NT2/D1 (cell line): Measurements from ENCODE around the gene CD248.

Source experiments
- SUZ12 ChIP-seq: IDR thresholded peaks from 2 replicates; pipeline ENCODE4 v1.6.1; 2011; ENCODE audit not compliant: insufficient read length, insufficient read depth; ENCODE audit errors: extremely low read depth
- YY1 ChIP-seq: IDR thresholded peaks from 2 replicates; pipeline ENCODE4 v1.6.1; 2011; ENCODE audit not compliant: insufficient read length, insufficient read depth
- ZNF274 ChIP-seq: IDR thresholded peaks from 2 replicates; pipeline ENCODE4 v1.6.1; 2011; ENCODE audit warnings: mild to moderate bottlenecking, low read depth, low read length

DNA sequence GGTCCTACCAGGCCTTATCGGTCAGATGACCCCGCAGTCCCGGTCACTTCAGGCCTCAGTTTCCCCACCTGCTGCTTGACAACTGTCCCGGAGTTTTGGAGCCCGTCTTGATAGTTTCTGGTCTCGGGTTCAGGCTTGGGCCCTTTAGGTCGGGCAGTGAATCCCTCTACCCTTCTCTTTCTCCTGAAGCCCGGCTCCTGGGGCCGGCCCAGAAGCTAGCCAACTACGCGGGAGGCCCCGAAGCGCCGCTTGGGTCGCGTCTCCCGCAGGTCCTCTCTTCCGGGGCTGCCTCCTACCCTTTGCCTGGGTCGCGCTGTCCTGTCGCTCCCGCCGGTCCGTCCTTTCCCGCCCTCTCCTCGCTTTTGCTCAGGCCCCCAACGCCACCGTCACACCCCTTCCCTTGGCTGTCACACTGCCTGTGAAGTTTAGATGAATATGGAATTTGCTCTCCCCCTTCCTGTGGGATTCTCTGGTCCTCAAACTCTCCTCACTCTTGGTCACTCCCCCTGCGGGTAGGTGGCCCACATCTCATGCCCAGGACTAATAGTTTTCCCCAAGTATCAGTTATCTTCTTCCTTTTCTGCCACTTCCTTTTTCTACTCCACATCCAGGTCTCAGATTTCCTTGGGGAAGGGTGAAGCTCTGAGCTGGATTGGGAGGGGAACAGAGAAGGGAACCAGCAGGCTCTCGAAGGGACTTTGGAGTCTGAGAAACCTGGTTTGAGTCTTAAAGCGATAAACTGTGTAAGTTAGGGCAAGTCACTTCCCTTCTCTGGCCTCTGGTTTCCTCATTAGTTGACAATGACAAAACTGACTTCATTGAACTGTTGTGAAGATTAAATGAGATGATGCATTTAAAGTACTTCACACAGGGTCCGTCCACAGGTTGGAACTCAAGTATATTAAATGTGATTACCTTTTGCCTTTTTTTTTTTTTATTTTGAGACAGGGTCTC, 47.6 kb downstream of the CD248 start:
- TF ChIP-seq YY1: no peak
- no peak for TF ChIP-seq SUZ12
- no peak for TF ChIP-seq ZNF274
